Fibroblast of skin of right quadriceps (primary cell): ENCODE results near the gene PIM1.
"Not testable (repeated sequence)": the region's sequence is repeated elsewhere in the genome, so short reads cannot be mapped to it uniquely, and the experiment has no call there.

Experiments used
- DNase-seq: peaks from one replicate; pipeline ENCODE4 v3.0.0-alpha.2; 2013

Gene PIM1

DNA sequence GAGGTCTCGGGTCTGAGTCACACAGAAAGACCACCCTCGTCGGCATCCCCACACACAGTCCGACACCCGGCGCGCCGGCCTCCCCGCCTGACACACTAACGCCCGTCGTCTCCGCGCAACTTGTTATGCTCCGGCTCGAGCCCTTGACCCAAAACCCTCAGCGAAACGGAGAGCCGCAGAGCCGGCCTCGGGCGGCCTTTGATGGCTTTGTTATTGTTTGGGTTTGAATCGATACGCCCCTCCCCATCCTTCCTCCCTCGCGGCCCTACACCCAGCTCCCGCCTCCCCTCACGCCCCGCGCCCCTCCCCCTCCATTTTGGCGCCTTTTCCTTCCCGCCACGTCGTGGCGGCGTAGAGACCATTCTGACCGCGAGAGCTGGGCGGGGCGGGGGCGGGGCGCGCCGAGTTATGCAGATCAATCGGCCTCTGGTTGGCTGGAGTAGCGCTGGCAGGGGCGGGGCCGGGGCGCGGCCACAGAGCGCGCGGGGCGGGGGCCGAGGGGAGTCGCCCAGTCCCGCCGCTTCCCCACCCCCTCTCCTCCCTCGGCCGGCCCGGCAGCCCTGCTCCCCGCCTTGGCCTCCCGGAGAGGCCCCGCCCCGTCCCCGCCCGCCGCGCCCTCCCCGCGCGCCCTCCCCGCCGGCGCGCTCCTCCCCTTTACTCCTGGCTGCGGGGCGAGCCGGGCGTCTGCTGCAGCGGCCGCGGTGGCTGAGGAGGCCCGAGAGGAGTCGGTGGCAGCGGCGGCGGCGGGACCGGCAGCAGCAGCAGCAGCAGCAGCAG, at the start of gene PIM1:
Gene PIM1, plus strand, starts transcription at position 657 of the 777 bp plus-strand sequence. CDS start 424 bp downstream, outside the sequence.
- peak; percentile 99 for DNase-seq

DNA sequence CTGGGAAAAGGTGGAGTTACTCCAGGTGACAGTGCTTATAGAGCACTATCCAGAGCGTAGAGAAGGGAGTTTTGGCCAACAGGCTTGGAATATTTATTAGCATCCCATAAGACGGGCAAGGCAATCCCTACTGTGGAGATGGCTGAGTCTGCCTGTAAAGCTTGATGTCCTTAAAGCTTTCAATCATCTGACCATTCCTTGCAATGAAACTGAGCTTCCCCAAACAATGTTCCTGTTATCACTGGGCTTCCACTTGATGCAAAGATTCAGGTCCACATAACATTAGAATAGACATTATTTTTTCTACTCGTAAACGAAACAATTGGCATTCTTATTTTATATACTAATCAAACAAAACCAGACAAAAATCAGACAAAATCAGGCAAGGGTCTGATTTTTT, 48.4 kb upstream of the PIM1 start:
- no peak for DNase-seq

DNA sequence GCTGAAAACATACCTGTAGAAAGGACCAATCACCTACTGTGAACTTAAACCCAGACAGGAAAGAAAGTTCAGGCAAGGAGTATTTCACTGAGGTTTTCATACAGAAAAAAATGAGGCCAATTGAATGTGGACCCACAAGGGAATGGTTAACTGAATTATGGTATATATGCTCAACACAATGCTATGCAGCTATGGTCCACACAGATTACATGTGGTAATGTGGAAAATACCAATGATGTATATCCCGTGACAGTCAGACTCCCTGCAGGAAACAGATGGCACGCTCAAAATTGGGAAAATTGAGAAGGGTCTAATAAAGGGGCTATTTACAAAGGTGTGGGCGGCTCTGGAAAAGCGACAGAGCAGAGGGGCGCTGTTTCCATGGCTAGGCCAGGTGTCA, 47.1 kb upstream of the PIM1 start:
- peak; percentile 95 for DNase-seq

- DNase-seq = no peak
These were observed 45.8 kb upstream of the PIM1 start for GRCh38 chr6:37123957-37124729.

DNA sequence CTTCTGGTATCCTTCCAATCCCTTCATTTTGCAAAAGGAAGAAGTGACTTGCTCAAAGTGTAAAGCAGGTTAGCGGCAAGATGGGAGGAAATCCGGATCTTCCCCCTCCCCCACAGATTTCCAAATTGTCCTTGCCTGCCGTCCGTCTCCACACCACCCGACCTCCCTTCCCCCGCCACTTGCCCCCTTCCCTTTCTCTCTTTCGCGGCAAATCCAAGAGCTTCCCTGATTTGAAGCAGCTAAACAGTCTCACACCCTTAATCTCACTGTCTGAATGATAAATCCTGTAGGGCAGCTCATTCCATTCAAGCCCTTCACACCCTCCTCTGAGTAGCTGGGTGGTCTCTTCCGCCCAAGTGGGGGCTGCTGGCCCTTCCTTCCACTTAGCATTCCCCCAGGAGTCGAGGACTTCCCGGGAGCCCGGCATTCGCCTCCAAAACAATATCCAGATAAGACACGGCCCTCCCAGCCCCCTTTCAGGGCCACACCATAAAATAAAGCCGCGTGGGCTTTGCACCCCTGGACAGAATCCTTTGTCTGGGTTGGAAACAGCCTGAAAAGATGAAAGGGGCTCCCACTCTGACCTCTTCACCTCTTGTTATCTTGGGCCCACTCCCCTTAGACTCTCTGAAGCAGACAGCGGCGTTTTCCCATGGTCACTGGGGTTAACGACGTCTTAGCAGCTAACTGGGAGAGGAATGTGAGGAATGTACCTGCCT, 44.0 kb upstream of the PIM1 start:
- peak; percentile 59 for DNase-seq

GRCh38 chr6:37126493-37126958, 43.4 kb upstream of the PIM1 start:
- DNase-seq = no peak

DNA sequence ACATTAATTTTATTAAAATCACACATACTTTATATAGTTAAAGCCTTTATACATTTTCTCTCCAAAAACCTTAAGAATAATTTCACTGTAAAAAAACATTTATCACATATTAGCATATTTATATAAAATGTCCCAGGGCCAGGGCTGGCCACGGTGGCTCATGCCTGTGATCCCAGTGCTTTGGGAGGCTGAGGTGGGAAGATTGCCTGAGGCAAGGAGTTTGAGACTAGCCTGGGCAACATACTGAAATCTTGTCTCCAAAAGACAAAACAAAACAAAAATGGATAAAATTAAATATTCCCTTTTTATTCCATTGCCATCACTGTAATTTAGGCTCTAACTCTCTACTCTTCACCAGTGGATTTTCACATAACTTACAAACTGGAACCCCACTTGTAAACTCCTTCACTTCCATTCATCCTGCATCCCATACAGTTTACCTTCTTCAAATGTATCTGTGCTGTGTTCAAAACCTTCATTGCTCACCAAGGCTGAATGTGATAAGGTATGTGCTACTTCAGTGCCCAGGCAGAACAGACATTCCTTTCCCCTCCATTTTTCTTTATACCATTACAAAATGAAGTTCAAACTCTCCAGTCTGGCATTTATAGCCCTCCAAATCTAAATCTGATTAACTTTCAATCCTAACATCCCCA, 42.9 kb upstream of the PIM1 start:
- no peak for DNase-seq

GRCh38 chr6:37127961-37128862, 41.7 kb upstream of the PIM1 start:
- peak; percentile 48 for DNase-seq

DNA sequence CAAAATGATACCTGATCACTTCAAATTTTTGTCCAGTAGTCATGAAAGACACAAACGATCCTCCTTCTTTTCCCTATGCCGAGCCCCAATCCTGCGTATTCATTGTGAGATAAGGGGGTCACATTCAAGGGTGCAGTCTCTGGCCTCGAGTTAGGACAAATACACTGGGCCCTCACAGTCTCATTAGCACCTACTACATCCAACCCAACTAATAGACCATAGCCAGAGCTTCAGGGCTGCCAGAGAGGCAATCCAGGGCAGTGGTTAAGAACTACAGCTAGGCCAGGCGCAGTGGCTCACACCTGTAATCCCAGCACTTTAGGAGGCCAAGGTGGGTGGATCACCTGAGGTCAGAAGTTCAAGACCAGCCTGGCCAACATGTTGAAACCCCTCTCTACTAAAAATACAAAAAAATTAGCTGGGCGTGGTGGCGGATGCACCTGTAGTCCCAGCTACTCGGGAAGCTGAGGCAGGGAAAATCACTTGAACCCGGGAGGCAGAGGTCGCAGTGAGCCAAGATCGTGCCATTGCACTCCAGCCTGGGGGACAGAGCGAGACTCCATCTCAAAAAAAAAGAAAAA, 41.0 kb upstream of the PIM1 start:
- not testable (repeated sequence) for DNase-seq

GRCh38 chr6:37129566-37129965, 40.4 kb upstream of the PIM1 start:
- DNase-seq = no peak

DNA sequence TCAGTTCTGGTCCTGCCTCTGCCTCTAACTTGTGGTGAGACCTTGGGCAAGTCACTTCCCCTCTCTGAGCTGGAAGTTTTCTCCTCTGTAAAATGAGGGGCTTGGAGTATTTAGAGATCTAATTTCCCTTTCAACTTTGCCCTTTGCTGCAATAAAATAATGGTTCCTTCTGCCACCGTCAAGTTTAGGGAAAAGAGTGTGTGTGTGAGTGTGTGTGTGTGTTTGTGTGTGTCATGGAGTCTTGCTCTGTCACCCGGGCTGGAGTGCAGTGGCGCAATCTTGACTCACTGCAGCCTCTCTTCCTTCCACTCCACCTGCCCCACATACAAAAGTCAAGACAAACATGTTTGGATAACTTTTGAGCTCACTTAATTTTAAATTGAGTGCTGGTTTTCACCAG, 39.2 kb upstream of the PIM1 start:
- DNase-seq = peak; percentile 52

DNA sequence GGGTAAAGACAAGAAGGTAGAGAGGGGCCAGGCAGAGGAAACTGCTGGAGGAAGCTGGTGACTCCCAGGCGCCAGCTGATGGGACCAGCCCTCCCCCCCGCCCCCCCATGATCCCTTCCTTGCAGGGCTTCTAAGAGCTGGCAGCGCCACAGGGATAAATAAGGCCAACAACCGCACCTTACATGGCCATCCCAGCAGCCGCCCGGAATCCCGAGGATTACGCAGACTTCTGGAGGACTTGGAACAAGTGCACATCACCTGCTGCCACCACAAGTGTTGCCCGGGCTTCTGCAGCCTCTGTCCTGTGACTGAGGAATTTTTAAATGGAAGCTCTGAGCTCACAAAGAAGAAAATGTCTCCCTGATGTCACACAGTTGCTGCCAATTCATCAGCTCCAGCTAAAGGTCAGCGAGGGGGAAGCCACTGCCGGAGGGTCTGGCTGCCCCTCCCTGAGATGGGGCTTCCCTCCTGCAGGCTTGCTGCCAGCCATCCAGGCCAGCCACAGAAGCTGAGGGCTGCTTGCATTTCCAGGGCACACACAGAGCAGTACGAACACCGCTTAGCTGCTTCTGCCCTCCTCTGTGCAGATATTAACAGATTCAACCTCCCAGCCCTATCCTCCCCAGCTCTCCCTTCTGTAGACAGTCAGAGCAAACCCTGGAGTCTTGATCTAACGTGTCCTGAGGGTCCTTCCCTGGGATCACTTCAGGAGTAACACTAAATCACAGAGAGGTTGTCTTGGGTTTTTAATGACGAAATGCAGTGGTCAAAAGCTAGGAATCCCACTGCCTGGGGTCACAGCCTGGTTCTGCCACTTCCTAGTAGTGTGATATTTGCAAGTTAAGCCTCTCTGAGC, 38.6 kb upstream of the PIM1 start:
- DNase-seq = no peak

DNA sequence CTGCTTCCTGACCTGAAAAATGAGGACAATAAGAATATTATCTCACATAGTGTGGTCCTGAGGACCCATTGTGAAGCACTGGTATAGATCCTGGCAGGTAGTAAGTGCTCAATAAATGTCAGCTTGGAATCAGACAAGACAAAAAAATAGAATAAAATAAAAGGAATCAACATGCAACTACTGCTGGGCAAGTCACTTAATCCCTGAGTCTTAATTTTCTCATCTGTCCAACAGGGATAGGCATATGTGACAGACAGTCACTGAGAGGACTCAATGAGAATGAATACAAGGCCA, 38.0 kb upstream of the PIM1 start:
- no peak for DNase-seq

- DNase-seq = peak; percentile 96
These were observed 35.9 kb upstream of the PIM1 start for GRCh38 chr6:37134036-37134395.

DNA sequence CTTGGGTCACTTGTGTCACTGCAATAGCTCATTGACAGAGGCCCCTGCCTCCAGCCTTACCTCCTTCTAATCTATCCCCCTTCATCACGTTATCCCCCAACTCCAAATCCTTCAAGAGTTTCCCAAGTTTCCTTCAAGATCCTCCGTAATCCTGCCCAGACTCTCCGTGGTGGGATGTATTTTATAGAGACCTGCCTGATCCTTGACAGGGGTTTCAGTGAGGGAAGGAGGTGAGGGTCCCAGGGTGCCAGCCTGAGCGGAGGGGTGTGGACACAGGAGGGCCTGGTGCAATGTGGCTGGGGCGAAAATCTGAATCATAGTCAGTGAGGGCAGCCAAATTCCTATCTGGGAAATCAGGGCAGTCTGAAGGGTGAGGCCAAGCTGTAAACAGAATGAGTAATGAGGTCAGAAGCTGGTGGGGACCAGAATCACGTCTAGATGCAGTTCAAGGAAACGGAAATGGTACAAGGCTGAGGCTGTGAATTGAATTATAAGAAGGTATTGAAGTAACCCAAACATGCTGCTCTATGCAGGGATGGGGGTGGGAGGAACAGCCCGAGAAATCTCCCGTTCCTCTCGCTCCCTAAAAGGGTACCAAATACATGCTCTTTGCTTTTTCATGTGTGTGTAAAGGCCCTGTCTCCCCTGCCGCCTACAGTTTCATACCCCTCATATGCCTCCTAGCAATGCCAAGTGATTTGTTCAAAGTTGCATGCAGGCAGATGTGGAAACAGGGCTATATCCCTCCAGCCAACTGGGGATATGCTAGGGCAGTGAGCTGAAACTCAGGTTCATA, 35.4 kb upstream of the PIM1 start:
- peak; percentile 97 for DNase-seq

GRCh38 chr6:37135835-37136694, 33.9 kb upstream of the PIM1 start:
- DNase-seq = no peak

- no peak for DNase-seq
These were observed 33.1 kb upstream of the PIM1 start for GRCh38 chr6:37136821-37137200.

GRCh38 chr6:37137201-37138090, 32.5 kb upstream of the PIM1 start:
- peak; percentile 100 for DNase-seq
